Urinary bladder (tissue), 4 donors: Measurements from ENCODE around the gene NLRP1. TPM values are rescaled to one million over a fixed set of nuclear protein-coding genes. Genes with fewer than 3 reads are reported as not detected.

Source experiments
- DNase-seq: peaks from one replicate; pipeline ENCODE4 v3.0.0-alpha.2; 2015; ENCODE audit errors: extremely low spot score
- H3K27ac ChIP-seq: one replicate; pipeline ENCODE4 v1.5.1; 2013; ENCODE audit warnings: low read depth, mild to moderate bottlenecking, moderate library complexity
- H3K36me3 ChIP-seq: one replicate; pipeline ENCODE4 v1.6.1; 2013; ENCODE audit warnings: mild to moderate bottlenecking, moderate library complexity; ENCODE audit not compliant: insufficient read depth
- H3K4me1 ChIP-seq: one replicate; pipeline ENCODE4 v1.6.1; 2013; ENCODE audit warnings: mild to moderate bottlenecking, moderate library complexity; ENCODE audit not compliant: insufficient read depth
- H3K4me3 ChIP-seq: one replicate; pipeline ENCODE4 v1.5.1; 2013; ENCODE audit warnings: low read depth, low read length
- WGBS: extraction: QIAGEN DNeasy Blood & Tissue Kit; methylation state at CpG from one replicate; pipeline ENCODE4 v1.1.7; 2013; 5-methylcytosine and 5-hydroxymethylcytosine counted together
- polyA plus RNA-seq: library from polyadenylated mRNA; stranded (reverse); fragments of 200-250 nt; gene quantifications from one replicate; pipeline ENCODE4 v1.2.3, GENCODE V29; 2013
- total RNA-seq: library from RNA; depleted of rRNA; stranded (reverse); fragments of >200 nt; gene quantifications from one replicate; pipeline ENCODE4 v1.2.3, GENCODE V29; 2014
- donor health status: healthy with polysubstance abuse.
- donor health status: healthy.

The NLRP1 gene
- total and polyA plus RNA-seq, 2 donors: 22.3 to 33.0 TPM

DNA sequence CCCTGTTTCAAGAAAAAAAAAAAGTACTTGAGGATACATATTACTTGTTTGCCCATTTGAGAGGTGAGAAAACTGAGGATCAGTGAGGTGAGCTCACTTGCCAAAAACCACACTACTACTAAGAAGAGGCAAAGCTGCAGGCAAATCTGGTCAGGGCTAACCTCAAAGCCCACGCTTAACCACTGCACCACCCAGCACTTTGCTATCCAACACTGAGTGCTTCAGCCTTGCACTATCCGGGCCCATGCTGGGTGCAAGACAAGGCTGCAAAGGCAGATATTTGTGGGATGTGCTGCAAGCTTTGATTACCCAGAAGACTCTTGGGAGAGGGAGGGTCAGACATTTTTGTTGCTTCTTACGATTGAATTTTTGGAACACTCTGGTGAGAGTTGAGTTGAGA is 23.6 kb upstream of the NLRP1 start:
- no peak for DNase-seq
- Histone ChIP-seq H3K36me3 (no peaks in the 10 kb centered on the region), H3K4me1 (no peaks in the 10 kb centered on the region), H3K4me3 (no peak overlapping the region), H3K27ac (no peak overlapping the region)
- 71% methylated on average over 3 of the region's 3 CpGs for WGBS

DNA sequence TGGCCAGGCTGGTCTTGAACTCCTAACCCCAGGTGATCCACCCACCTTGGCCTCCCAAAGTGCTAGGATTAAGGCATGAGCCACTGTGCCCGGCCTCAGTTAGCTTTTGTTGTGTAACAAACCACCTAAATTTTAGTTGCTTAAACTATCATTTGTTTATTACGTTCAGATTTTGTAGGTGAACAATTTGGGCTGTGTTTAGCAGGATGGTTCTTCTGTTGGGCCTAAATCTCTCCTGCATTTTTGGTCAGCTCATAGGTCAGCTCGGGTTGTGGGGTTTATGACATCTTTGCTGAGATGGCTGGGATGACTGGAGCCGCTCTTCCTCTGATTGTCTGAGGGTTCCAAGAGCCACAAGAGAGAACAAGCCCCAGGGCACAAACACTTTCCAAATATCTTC is 21.1 kb upstream of the NLRP1 start:
- WGBS: 51% methylated on average over 4 of the region's 4 CpGs
- no peak for DNase-seq
- no peaks in the 10 kb centered on the region for H3K4me1 ChIP-seq
- H3K36me3 ChIP-seq: no peaks in the 10 kb centered on the region
- no peak overlapping the region for H3K27ac ChIP-seq
- no peak overlapping the region for H3K4me3 ChIP-seq

DNA sequence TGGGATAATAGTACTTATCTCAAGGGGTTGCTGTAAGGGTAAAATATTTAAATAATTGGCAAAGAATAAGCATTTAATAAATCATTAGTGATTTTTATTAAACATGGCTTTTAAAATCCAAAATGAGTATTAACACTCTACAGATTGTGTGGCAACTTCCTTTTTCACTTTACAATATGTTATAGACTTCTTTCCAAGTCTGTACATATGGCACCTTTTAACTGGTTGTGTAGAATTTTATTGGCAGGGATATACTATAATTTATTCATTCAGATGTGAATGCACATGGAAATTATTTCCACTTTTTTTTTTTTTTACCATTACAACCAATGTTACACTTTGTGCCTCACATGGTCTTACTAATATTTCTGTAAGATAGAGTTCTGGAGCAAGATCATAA is 15.7 kb upstream of the NLRP1 start:
- DNase-seq: no peak
- Histone ChIP-seq H3K4me1 (no peaks in the 10 kb centered on the region), H3K36me3 (no peaks in the 10 kb centered on the region), H3K27ac (no peak overlapping the region), H3K4me3 (no peak overlapping the region)

DNA sequence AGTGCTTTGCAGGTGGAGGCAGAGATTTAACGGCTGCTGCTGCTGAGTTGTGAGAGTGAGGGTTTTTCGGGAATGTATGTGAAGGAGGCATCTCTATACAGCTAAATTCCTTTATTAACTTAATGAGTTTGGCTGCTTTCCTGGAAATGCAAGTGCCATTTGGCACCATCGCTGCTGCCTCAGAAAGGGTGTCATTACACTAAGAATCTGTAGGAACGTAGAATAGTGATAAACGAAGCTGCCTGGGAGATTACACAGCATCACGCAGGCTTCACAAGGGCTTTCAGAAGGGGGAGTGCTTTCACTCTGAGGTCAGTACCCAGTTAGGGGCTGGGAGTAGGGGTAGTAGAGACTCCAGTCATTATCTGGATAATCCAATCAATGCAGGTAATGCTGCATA is 14.1 kb upstream of the NLRP1 start:
- H3K4me1 ChIP-seq: no peaks in the 10 kb centered on the region
- H3K36me3 ChIP-seq: no peaks in the 10 kb centered on the region
- H3K27ac ChIP-seq: no peak overlapping the region
- WGBS: 26% methylated on average over 6 of the region's 6 CpGs
- no peak for DNase-seq
- no peak overlapping the region for H3K4me3 ChIP-seq

DNA sequence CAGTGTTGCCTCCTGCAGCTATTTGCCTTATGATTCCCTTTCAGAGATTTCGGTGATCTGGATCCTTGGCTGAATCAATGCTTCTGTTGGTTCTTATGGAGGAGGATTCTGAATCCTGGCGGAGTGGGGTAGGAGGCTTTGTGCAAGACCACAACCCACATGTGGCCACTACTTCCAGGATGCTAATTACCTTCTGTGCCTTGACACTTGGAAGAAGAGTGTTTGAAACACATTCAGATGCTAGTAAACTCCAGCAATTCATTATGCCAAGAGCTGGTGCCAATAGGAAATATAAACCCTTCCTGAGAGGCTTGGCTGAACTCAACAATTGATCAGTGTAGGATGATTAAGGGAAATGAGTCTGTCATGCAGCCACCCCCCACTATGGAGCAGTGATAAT is 12.1 kb upstream of the NLRP1 start:
- DNase-seq: no peak
- Histone ChIP-seq H3K27ac (no peak overlapping the region), H3K36me3 (no peaks in the 10 kb centered on the region), H3K4me1 (no peaks in the 10 kb centered on the region), H3K4me3 (no peak overlapping the region)
- 82% methylated on average over 2 of the region's 2 CpGs for WGBS

DNA sequence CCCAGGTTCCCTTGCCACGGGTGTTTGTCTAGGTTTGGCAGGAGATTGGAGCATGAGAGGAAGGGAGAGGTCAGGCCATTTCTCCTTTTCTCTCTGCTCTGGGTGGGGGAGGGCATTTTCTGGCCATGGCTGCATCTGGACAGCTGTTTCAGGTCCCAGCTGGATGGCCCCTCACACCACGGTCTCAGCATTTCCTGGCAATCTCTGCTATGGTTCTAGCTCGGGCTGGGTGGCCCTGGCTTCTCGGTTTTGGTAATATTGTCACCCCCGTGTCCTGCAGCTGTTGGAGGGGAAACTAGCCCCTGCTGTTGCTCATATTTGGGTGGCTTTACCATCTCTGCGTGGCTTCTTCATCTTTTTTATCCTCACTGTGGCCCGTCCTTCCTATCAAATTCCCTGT is 11.5 kb upstream of the NLRP1 start:
- H3K4me1 ChIP-seq: no peaks in the 10 kb centered on the region
- WGBS: 51% methylated on average over 7 of the region's 7 CpGs

DNA sequence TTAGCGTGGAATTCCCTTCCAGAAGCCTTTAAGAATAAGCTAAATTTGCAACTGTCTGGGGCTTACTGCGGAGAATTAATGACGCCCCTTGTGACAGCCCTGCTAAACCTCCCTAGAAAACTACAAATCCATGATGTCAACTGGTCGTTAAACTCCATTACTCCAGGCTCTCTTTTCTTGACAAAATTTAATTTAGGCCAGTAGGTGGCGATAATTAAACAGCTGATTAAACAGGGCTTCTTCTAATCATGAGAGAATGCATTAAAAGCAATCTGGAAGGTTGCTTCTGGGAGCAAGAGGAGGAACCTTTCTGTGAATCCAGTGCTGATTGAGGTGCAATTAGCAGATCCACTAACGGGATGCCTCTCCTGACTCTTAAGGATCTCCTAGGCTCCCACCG is 8.1 kb upstream of the NLRP1 start:
- WGBS: 12% methylated on average over 7 of the region's 7 CpGs
- H3K4me1 ChIP-seq: no peaks in the 10 kb centered on the region
- H3K4me3 ChIP-seq: no peak overlapping the region
- H3K36me3 ChIP-seq: no peaks in the 10 kb centered on the region
- no peak overlapping the region for H3K27ac ChIP-seq
- no peak for DNase-seq

More for the DNA sequence above, 11.5 kb upstream of the NLRP1 start:
- Histone ChIP-seq H3K36me3 (no peaks in the 10 kb centered on the region), H3K4me3 (no peak overlapping the region), H3K27ac (no peak overlapping the region)
- DNase-seq: no peak

DNA sequence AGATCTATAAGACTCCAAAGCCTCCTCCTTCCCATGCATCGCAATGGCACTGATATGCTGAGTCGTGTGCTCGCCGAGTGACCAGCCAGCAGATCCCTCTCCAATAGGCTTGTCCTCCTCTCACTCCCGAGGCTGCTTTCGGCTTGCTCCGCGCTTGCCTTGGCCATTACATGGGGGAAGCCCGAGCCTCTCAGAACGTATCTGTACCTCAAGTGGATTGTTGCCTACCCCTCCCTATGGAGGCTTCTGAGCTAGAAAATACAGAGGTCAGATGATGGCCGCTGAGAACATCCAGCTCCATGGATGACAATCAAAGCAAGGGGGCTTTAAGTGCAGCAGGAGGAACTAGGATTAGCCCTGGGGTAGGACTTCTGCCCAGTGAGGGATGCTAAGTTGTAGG is 7.7 kb upstream of the NLRP1 start:
- WGBS: 75% methylated on average over 11 of the region's 11 CpGs
- Histone ChIP-seq H3K36me3 (no peaks in the 10 kb centered on the region), H3K27ac (no peak overlapping the region), H3K4me3 (no peak overlapping the region), H3K4me1 (no peaks in the 10 kb centered on the region)
- DNase-seq: no peak

DNA sequence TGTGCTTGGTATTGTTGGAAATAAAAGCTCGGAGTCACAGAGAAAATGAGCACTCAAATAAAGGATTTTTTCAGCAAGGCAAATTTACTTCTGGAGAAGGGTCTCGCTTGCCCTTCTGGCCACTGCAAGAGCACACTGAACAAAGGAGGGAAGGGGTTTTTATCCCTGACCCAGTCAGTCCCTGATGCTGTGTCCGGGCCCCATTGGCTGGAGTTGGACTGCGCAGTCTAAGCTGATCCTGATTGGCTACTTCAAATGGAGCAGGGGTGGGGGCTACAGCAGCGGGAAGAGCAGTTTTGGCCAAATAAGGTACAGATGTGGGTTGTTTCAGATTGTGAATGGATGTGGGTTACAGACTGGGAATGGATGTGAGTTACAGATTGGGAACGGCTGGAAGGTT is 4.3 kb upstream of the NLRP1 start:
- Histone ChIP-seq H3K4me3 (no peak overlapping the region), H3K4me1 (peaks cover 2% of the 10 kb centered on the region), H3K36me3 (no peaks in the 10 kb centered on the region), H3K27ac (no peak overlapping the region)
- WGBS: 81% methylated on average over 6 of the region's 6 CpGs
- DNase-seq: no peak

DNA sequence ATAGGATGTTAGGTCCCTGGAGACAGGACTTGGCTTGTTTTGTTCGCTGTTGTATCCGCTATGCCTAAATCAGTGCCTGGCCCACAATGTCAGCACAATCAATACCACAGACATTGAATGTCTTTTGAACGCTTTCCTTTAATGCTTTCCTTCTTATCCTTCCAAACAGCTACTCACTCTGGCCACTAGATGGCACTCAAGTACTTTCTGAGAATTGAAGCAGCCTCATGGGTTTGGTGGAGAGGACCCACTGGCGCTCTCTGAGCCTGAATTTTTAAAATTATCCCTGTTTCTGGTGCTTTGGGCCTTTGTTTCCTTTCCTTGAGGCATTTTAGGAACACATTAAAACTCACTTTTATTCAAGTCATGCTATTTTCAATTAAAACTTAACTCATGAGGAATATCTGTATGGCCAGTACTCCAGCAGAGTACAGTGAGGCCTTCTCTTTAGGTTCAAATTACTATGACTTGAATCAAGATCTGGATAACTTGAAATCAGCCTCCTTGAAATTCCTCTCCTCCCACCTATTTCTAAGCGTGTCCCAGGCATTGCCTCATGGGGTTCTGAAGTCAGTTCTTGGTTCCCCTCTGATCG is 3.2 kb upstream of the NLRP1 start:
- WGBS: 33% methylated on average over 6 of the region's 6 CpGs
- DNase-seq: peak; percentile 80
- H3K4me1 ChIP-seq: peaks cover 2% of the 10 kb centered on the region
- H3K36me3 ChIP-seq: no peaks in the 10 kb centered on the region
- H3K27ac ChIP-seq: no peak overlapping the region
- H3K4me3 ChIP-seq: no peak overlapping the region

DNA sequence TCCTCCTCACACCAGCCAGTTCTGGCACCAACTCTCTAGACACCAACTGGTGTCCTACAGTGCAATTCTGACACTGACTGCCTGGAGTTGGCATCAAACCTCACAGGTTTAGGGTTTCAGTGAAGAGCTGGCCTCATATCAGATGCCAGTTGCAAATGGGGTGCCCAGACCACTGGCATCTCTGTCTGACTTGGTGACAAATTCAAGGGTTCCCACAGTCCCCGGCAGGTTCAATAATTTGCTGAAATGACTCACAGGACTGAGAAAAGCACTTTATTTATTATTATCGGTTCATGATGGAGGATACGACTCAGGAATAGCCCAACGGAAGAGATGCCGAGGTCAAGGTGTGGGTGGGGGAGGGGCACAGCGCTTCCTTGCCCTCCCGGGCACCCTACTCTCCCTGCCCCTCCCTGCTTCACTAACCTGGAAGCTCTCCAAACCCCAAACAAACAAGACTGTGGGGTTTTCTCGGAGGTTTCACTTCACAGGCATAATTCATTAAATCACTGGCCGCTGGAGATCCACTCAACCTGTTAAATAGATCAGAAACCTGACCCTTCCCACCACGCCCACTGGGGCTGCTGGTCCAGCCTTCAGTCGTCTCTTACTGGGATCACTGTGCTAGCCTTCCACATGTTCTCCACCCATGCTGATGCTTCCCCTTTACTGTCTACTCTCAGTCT is 1.7 kb upstream of the NLRP1 start:
- Histone ChIP-seq H3K4me3 (no peak overlapping the region), H3K36me3 (no peaks in the 10 kb centered on the region), H3K27ac (no peak overlapping the region), H3K4me1 (peaks cover 2% of the 10 kb centered on the region)
- no peak for DNase-seq
- 37% methylated on average over 11 of the region's 11 CpGs for WGBS

DNA sequence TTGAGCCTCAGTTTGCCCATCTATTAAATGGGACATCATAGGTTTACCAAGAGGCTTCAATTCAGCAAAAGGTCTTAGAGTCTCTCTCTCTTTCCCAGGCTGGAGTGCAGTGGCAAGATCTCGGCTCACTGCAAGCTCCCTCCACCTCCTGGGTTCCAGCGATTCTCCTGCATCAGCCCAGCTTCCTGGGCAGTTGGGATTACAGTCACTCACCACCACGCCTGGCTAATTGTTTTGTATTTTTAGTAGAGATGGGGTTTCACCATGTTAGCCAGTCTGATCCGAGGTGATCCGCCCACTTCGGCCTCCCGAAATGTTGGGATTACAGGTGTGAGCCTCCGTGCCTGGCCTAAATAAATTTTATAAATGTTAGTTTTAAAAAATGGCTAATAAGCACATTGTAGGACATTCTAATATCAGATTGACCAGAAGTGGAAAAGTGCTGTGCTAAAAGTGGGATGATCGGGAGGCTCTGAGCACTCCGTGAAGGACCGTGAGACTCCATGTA is 1.0 kb upstream of the NLRP1 start:
- H3K36me3 ChIP-seq: no peaks in the 10 kb centered on the region
- DNase-seq: no peak
- no peak overlapping the region for H3K4me3 ChIP-seq
- WGBS: 93% methylated on average over 11 of the region's 11 CpGs
- peak overlapping the region; percentile 68 for H3K27ac ChIP-seq
- peaks cover 2% of the 10 kb centered on the region for H3K4me1 ChIP-seq

DNA sequence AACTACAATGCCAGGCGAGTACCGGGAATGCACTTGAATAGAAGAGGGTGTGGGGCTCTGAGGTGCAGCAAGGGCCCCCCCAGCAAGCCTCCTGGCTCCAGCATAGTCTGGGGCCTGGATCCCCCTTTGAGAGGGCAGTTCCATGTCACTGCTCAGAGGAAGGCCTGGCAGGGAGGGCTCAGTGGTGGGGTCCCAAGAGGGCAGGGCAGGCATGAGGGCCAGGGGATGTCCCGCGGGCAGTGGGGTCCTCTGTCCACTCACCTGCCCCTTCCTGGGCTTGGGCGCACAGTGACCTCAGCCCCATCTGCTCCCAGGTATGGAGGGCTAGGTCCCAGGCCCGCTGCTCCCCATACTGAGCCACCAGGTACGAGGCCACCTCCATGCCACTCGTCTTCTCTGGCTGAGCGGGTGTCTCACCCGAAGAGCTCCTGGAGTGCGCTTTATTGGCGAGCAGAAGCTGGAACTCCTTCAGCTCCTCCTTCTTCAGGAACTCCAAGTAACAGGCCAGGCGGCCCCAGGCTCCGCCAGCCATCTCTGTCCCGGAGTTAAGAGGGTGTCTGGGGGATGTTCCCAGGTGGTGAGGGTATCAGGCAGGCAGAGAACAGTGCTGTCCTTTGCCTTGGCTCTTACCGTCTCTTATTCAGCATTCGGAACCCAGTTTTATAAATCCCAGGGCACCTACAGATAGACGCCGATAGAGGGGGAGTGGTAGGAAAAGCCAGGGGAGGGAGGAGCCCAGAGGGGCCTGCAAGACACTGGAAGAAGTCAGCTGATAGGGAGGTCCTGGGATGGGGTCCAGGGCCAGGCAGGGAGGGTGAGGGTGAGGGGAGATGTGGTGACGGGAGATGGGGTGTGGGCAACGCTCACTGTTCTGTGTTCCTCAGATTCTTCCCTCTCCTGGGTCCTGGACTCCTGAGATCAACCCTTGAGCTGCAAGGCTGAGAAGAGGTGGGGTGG is 605 bp downstream of the NLRP1 start:
- Histone ChIP-seq H3K27ac (peak overlapping the region; percentile 89), H3K36me3 (no peaks in the 10 kb centered on the region), H3K4me1 (peaks cover 2% of the 10 kb centered on the region), H3K4me3 (peak overlapping the region; percentile 42)
- 52% methylated on average over 21 of the region's 21 CpGs for WGBS
- DNase-seq: no peak
